ENCODE results near the gene ERCC5.
A peak's percentile ranks its signal among the peaks of the same experiment; 100 is the strongest.

ERCC5 gene

DNA sequence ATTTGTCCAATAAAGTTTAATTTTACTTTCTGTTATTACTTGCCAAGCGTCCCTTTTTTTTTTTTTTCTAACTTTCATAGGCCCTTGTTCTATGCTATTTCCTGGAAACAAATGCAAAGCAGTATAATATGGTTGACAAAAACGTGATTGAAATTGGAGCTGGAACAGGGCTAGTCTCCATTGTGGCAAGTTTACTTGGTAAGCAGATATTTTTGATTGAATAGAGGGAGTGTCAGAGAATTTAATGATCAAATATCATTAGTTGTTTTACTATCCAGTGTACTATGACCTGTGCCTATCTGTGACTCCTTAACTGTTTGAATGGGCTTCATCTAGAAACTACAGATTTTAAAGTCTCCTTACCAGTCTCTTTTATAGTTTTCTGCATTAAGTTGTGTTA, 46.7 kb downstream of the ERCC5 start:
- TF ChIP-seq GATA3 (IDR thresholded peaks at IDR 0.05; ENCODE audit: low read depth, low read length), result no peak
- no peak for TF ChIP-seq GATA2 (IDR thresholded peaks at IDR 0.05; ENCODE audit: low read depth, low read length)

DNA sequence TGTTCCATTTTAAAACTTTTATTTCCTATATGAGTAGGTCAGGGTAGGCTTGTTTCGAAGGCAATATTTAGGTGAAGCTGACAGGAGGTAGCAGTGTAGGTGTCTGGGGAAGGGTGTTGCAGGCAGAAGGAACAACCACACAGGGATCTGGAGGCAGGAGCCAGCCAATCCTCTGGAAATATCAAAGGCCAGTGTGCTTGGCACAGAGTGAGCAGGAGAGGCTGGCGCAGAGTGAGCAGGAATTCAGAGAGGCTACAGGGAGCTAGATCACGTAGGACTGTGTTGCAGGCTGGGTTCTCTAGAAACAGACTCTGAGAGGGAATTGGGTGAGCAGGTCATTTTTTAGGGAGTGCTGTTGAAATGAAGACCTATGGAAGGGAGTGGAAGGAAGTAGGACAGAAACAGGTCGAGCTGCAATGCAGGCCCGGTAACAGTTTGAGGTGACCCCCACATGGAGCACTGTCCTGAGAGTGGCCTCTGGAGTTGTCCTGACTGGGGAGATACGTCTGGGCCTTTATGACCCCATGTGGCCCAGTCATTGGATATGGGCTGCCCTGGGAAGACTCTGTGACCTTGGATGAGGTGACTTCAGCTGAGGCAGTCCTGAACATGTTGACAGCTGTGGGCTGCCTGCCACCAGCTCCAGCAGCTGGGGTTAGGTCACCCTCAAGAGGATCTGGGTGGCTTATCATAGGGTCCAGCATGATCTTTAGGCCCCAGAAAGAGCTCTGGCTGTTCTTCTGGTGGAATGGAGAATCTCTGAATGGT, 51.7 kb downstream of the ERCC5 start:
- TF ChIP-seq GATA2 (IDR thresholded peaks at IDR 0.05; ENCODE audit: low read depth, low read length), result no peak
- no peak for TF ChIP-seq GATA3 (IDR thresholded peaks at IDR 0.05; ENCODE audit: low read depth, low read length)

GRCh38 chr13:102900193-102900608, 54.4 kb downstream of the ERCC5 start:
- TF ChIP-seq GATA2 (IDR thresholded peaks at IDR 0.05; ENCODE audit: low read depth, low read length), result no peak

DNA sequence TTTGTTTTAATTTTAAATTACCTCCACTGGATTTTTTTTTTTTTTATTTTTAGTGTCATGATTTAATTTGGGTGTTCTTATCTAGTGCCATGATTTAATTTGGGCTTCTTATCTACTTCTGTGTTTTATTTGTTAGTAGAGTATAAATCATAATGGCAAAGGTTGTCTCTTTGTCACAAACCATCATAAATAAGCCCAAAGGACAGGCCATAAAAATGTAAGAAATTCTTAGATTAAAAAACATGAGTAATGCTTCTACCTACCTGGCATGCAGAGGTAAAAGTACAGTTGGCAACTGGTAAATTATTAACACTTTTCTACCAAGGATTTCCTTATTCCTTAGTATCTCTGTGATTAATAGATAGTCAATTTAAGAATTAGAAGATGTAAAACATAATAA, 55.2 kb downstream of the ERCC5 start:
- TF ChIP-seq GATA2 (IDR thresholded peaks at IDR 0.05; ENCODE audit: low read depth, low read length) (no peak), GATA3 (IDR thresholded peaks at IDR 0.05; ENCODE audit: low read depth, low read length) (0 out of 2 replicates have a peak, but pooled peaks have one; percentile 45)

GRCh38 chr13:102901615-102902305, 55.9 kb downstream of the ERCC5 start:
- TF ChIP-seq GATA3 (IDR thresholded peaks at IDR 0.05; ENCODE audit: low read depth, low read length), result no peak

- TF ChIP-seq GATA2 (IDR thresholded peaks at IDR 0.05; ENCODE audit: low read depth, low read length) (no peak), GATA3 (IDR thresholded peaks at IDR 0.05; ENCODE audit: low read depth, low read length) (no peak)
Observed at GRCh38 chr13:102902789-102903347, 57.0 kb downstream of the ERCC5 start.

DNA sequence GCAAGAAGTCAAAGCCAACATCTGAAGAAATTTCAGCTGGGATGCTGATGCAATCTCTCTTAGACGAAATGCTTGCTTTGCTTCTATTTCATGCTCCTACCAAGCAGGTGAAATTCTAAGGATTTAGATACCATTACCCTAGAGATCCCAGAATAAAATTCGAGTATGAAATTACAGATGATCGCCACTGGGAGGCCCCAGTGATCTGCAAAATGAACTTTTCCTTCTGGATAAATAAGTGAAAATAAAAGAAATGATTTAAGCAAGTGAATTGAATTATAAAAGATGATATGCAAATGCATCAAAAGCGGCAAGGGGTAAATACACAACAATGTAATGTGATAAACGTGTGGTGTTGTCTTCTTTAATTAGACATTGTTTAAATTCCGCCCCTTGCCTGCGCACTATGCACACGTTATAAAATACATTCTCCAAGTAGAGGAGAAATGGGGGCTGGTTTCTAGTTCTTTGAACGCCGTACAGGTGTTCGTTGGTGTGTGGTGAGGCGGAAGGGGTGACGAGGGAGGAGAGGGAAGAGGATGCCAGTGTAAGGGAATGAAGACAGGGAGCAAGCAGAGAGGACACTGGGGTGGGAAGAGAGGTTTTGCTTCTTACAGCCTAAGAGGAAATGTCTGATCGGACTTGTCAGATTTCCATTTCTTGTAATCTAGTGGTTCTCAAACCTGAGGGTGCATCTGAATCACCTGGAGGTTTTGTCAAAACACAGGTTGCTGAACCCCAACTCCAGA, 58.0 kb downstream of the ERCC5 start:
- no peak for TF ChIP-seq GATA3 (IDR thresholded peaks at IDR 0.05; ENCODE audit: low read depth, low read length)
- no peak for TF ChIP-seq GATA2 (IDR thresholded peaks at IDR 0.05; ENCODE audit: low read depth, low read length)

DNA sequence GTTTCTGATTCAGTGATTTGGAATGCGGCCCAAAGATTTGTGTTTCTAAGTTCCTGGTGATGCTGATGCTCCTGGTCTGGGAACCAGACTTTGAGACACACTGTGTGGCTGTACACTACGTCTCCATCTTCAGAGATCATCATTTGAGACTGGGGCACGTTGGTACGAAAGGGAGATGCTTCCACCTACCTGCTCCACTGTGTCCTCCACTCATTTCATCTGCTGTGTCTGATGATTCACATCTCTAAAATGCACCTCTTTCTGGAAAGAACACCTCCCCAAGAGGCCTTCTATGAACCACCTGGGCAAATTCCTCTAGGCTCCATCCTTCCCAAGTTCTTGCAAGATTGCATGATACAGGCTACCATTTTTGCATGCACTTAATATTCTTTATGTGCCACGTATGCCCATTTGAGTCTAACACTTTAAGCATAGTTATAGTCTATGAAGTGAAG, 58.6 kb downstream of the ERCC5 start:
- no peak for TF ChIP-seq GATA2 (IDR thresholded peaks at IDR 0.05; ENCODE audit: low read depth, low read length)

DNA sequence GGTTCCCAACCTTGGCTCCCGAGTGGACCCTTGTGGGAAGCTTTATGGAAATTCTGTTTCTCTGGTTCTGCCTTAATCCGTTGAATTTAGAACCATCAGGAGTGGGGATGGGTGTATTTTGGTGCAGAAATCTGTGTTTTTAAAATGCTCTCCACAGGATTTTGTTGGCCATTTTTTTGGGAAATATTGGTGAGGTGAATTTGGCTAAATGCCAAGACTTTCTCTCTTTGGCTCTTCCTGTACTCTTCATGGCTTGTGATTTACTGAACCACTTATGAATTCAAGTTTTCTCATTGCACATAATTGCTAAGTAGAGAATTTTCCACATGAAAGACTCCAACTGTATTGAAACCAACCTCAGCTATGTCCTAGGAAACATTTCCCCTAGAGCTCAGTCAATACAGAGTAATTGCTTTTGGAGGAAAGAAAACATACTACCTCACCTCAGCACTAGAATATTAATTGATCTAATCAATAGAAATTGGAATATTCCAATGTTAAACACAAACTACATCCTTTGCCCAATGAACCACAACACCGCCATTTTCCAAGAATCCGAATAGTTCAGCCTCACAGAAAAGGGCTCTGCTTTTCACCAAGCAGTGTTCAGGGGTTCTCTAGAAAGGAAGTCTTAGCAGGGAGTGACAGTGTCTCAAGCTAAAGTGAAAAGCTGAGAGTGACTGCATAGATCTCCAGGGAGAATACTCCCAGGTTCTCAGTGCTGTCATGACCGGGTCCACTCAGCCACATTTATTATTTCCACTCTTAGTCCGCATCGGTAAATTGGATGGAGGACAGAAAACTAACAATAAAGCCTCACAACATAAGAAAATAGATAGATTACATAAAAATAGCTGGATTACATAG, 60.3 kb downstream of the ERCC5 start:
- no peak for TF ChIP-seq GATA2 (IDR thresholded peaks at IDR 0.05; ENCODE audit: low read depth, low read length)

DNA sequence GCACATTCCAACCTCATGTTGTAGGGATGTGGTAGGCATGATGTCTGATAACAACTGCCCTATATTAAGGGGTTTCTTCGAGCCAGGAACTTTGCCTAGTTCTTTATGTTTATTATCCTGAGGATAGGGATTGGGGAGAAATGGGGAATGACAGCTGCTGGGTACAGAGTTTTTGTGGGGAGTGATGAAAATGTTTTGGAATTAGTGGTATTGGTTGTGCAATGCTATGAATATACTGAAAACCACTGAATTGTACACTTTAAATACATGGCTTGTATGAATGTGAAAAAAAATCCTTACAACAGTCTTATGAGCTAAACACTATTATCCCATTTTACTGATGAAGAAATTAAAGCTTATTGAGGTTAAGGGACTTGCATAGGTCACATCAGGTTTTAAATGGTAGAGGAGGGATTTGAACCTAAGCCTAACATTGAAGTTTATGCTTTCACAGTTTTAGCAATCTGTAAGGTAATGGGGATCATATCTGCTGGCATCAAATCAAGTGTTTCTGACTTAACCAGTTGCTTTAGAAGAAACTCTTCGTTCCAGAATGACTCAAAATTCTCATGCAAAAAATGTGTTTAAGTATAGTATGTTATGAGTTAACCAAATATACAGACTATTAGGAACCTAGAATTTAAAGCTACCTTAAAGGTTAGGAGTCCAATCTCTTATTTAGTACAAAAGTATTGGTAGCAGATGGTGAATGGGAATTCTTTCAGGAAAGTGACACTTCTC, 61.4 kb downstream of the ERCC5 start:
- no peak for TF ChIP-seq GATA3 (IDR thresholded peaks at IDR 0.05; ENCODE audit: low read depth, low read length)
- TF ChIP-seq GATA2 (IDR thresholded peaks at IDR 0.05; ENCODE audit: low read depth, low read length), result no peak

DNA sequence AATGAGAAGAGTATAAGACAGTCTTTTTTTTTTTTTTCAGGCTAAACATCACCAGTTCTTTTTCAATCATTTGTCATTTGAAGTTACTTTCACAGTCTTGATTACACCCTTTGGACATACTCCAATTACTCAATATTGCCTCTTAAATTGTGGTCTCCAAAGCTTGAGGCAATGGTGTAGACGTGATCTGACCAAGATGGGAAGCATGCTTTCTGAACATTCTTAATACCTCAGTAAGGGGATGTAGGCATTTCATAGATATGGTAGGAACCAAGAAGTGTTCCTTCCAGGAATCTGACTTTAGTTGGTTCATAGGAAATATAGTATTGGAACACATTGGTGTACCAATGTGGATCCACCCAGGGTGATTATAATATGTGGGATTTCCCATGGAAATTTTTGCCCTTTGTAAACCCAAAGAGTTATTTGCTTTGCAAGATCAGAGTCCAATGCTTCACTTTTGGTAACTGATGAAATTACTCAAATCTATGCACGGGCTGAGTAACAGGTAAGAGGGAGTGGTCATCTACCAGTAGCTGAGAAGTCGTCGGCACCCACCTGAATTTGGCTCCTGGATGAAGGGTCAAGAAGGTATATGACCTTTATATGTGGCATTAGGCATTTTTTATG, 62.2 kb downstream of the ERCC5 start:
- TF ChIP-seq GATA2 (IDR thresholded peaks at IDR 0.05; ENCODE audit: low read depth, low read length) (no peak), GATA3 (IDR thresholded peaks at IDR 0.05; ENCODE audit: low read depth, low read length) (no peak)

DNA sequence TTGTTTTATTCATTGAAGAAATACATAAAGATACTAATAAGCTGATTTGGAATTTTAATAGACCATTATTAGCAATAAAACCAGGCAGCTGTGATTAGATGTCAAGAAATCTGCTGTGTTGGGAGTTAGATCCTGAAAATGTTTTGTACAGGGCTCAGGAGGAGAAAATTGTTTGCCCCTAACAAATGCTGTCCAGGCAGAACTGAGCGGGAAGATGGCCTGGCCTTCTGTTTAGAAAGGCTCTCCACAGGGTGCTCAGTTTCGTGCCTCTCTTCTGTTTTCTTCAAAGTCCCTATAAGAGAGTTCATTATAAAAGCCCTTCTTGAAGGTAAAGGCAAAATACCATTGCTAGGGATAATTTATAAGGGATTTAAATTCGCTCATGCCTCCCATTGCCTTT, 64.1 kb downstream of the ERCC5 start:
- no peak for TF ChIP-seq GATA2 (IDR thresholded peaks at IDR 0.05; ENCODE audit: low read depth, low read length)
- no peak for TF ChIP-seq GATA3 (IDR thresholded peaks at IDR 0.05; ENCODE audit: low read depth, low read length)

- TF ChIP-seq GATA2 (IDR thresholded peaks at IDR 0.05; ENCODE audit: low read depth, low read length), result no peak
- TF ChIP-seq GATA3 (IDR thresholded peaks at IDR 0.05; ENCODE audit: low read depth, low read length), result no peak
Observed at GRCh38 chr13:102911336-102911735, 65.5 kb downstream of the ERCC5 start.

Measured in SH-SY5Y (cell line).